ENCODE data around the gene EPB41L4A.

The EPB41L4A gene

GRCh38 chr5:112316006-112316405 is 103.1 kb downstream of the EPB41L4A start:
- no peak overlapping the region for H3K4me3 ChIP-seq (ENCODE audit: low read length)
- peak; percentile 87 for DNase-seq (ENCODE audit: low read depth)
- no peak for TF ChIP-seq CTCF (IDR thresholded peaks at IDR 0.05; ENCODE audit: insufficient read depth, low read depth, low read length, missing control alignments)

- TF ChIP-seq CTCF (IDR thresholded peaks at IDR 0.05; ENCODE audit: insufficient read depth, low read depth, low read length, missing control alignments) = no peak
- DNase-seq (ENCODE audit: low read depth) = peak; percentile 18
These were observed 106.5 kb downstream of the EPB41L4A start for GRCh38 chr5:112312295-112313275.

GRCh38 chr5:112310746-112311145 is 108.3 kb downstream of the EPB41L4A start:
- DNase-seq (ENCODE audit: low read depth) = no peak
- H3K4me3 ChIP-seq (ENCODE audit: low read length) = no peak overlapping the region
- no peak for TF ChIP-seq CTCF (IDR thresholded peaks at IDR 0.05; ENCODE audit: insufficient read depth, low read depth, low read length, missing control alignments)

More at GRCh38 chr5:112312295-112313275, 106.5 kb downstream of the EPB41L4A start:
- H3K4me3 ChIP-seq (ENCODE audit: low read length) = no peak overlapping the region

GRCh38 chr5:112308608-112309007 is 110.5 kb downstream of the EPB41L4A start:
- DNase-seq (ENCODE audit: low read depth) = no peak
- no peak for TF ChIP-seq CTCF (IDR thresholded peaks at IDR 0.05; ENCODE audit: insufficient read depth, low read depth, low read length, missing control alignments)
- no peak overlapping the region for H3K4me3 ChIP-seq (ENCODE audit: low read length)

- DNase-seq (ENCODE audit: low read depth) = no peak
- no peak for TF ChIP-seq CTCF (IDR thresholded peaks at IDR 0.05; ENCODE audit: insufficient read depth, low read depth, low read length, missing control alignments)
- H3K4me3 ChIP-seq (ENCODE audit: low read length) = no peak overlapping the region
These were observed 112.1 kb downstream of the EPB41L4A start for GRCh38 chr5:112306956-112307355.

- H3K4me3 ChIP-seq (ENCODE audit: low read length) = no peak overlapping the region
- no peak for DNase-seq (ENCODE audit: low read depth)
- TF ChIP-seq CTCF (IDR thresholded peaks at IDR 0.05; ENCODE audit: insufficient read depth, low read depth, low read length, missing control alignments) = no peak
These were observed 114.3 kb downstream of the EPB41L4A start for GRCh38 chr5:112304743-112305142.

Measured in epithelial cell of esophagus (primary cell).